HG02759 (cell line): ENCODE data around the gene POLR3B.

Source experiments
- ATAC-seq: cut with Tn5 transposase; IDR thresholded peaks from one replicate; pipeline ENCODE4 v1.9.1; 2021; ENCODE audit warnings: mild to moderate bottlenecking, moderate library complexity; ENCODE audit not compliant: unreplicated experiment

Gene POLR3B

DNA sequence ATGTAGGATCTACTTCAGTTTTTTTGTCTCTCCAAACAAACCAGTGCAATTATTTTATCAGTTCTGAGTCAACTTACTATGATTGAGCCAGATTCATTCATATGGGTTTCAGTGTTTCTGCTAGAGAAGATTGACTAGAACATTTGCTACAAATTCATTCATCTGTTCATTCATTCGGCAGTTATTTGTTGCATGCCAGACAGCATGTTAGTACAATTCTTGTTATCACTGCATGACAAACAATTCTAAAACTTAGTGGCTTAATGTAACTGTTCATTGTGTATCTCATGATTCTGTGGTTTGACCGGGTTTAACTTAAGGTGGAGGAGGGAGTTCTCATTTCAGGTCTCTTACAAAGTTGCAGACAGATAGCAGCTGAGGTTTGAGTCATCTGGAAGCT is 52.3 kb downstream of the POLR3B start:
- no peak for ATAC-seq

DNA sequence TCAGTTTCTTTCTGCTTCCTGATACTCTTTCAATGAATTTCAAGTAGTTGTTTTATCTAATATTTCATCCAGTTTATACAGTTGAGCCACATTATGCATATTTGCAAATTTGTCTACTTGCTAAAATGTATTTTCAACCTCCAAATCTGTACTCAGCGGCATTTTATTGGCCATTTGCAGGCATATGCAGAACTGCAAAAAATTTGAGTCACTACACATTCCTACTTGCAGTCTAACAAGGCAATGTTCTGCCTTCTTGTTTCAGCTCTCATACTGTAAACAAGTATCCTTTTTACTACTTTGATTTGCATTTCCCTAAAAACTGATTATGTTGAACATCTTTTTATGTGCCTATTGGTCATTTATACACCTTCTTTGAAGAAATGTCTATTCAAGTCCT is 55.0 kb downstream of the POLR3B start:
- ATAC-seq = no peak

GRCh38 chr12:106415134-106415533 is 57.6 kb downstream of the POLR3B start:
- ATAC-seq = no peak

DNA sequence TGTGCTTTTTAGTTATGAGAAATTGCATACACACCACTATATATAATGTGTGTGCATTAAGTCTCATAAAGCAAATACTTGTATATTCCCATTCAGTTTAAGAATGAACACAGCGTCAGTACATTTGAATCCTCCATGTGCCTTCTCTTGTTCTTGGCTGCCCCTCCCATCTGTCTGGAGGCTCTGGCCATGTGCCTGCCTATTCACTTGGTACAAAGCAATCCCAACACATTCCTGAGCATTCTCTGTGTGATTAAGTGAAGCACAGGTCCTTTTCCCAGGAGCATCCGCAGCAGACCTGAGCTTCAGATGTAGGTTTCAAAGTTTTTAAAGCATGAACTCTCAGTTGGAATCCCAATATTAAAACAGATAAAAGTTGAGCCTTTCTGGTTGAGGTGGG is 58.7 kb downstream of the POLR3B start:
- ATAC-seq = no peak

DNA sequence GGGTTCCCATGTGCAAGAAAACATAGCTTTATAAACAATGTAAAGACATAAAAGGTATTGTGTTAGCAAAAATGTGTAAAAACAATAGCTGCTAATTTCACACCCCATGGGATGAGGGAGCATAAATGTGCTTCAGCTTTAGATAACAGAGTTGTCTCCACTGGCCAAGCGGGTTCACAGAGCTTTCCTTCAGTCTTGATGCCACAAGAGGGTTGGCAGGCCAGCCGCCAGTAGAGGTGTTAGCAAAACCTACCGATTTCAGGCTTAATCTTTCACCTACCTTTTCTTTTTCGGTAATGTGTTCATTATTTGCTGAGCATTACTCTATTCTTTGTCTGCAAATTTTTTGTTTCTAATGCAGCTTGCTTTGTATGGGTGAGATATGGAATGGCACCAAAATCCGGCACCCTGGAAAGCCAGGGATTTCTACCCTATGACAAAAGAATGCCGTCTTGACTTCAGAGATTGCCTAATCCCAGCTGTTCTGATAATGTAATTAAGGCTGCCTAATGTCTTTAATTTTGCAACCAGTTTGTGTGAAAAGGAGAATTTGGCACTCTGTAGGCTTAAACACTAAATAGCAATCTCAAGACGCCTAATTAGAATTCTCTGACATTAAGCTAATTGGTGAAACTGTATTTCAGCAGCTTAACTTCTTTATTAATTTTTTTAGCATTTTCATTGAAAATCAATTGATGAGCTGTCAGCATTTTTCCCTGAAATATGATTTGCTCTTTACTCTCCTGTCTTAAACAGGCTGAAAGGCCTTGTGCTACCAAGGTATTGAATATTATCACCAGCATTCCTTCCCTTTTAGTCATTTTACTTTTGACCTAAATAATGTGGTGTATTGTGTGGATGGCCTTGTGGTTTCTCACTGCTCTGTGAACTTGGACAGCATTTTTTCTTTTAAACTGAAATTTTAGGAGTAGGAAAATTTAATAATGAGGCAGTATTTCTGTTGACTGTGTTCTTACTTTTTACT is 60.7 kb downstream of the POLR3B start:
- ATAC-seq = no peak

DNA sequence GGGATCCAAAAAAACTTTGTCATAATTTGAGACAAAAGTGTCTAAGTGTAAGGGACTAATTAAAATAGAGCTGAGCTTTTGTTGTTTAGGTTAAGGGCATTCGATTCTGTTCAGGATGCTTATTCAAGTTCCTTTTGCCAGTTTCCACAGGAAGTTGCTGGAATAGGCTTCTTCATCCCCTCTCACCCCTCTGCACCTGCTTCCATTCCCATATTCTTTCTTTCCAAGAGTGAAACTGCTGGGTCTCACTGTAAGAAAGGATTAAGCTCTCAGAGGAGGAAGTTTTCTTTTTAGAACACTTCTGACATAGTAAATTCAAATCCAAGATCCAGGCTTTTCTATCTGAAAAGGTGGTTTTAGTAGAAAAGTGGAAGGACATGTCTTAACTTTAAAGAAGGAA is 61.4 kb downstream of the POLR3B start:
- no peak for ATAC-seq

DNA sequence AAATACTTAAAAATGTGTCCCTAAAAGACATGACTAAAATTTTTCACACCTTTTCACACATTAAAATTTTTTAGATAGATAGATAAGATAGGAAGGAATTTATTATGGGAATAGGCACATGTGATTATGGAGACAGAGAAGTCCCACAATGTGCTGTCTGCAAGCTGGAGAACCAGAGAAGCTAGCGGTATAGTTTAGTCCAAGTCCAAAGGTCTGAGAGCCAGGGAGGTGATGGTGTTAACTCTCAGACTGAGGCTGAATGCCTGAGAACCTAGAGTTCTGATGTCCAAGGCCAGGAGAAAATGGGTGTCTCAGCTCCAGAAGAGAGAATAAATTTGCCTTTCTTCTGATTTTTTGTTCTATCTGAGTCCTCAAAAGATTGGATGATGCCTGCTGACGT is 65.7 kb downstream of the POLR3B start:
- no peak for ATAC-seq

DNA sequence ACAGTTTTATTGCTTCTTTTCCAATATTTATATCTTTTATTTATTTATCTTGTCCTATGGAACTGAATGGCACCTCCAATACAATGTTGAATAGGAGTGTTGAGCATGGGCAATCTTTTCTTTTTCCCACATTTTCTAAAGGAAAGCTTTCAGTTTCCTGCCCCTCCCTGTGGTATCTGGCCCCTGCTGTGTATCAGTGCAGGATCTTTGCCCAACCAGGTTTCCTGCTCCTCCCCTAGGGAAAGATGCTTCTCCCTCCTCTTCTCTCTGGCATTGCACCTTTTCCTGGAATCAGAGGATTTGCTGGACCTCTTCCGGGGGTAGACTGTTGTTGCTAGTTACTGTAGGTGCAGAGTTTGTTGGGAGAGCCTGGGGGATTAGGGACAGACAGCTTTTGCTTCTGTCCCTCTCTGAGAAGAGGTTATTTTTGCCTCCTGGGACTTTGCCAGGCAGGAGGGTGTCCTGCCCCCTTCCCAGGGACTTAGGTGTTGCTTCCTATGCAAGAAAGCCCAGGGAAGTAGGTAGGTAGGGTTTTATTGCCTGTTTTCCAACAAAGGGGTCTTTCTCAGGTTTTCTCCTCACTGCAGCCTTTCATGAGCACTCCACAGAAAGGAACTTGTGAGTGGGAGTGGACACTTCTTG is 67.6 kb downstream of the POLR3B start:
- no peak for ATAC-seq

DNA sequence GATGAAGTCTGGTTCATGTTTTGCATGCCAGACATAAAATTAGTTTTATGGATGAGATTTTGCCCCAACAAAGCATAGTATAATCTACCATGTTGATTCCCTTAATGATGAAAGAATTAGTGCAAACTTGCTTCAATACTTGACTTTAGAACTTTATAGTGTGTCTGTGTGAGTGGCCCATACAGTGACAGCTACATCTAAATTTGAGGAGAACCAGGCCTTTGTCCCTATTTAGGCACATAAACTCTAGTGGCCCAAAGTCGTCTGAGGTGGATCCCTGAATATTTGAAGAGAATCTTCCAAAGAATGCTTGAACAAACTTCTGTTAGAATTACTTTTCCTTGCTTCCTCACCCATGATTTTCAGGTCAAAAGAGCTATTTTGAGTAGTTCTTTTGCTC is 70.4 kb downstream of the POLR3B start:
- ATAC-seq = no peak

GRCh38 chr12:106428384-106428783 is 70.8 kb downstream of the POLR3B start:
- no peak for ATAC-seq

DNA sequence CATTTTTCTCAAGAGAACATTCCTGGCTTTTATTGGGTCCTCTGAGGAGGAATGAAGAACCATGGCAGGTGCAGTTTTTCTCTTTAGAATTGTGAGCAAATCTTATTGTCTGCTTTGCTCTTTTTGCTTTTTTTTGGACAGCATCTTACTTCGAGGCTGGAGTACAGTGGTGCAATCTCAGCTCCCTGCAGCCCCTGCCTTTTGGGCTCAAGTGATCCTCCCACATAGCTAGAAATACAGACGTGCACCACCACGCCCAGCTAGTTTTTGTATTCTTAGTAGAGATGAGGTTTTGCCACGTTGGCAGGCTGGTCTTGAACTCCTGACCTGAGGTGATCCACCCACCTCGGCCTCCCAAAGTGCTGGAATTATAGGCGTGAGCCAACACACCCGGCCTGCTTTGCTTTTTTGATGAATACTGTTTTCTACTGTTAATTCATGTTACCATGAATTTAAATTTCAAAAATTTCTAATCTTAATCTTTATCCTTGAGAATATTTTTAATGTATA is 71.5 kb downstream of the POLR3B start:
- ATAC-seq = no peak

DNA sequence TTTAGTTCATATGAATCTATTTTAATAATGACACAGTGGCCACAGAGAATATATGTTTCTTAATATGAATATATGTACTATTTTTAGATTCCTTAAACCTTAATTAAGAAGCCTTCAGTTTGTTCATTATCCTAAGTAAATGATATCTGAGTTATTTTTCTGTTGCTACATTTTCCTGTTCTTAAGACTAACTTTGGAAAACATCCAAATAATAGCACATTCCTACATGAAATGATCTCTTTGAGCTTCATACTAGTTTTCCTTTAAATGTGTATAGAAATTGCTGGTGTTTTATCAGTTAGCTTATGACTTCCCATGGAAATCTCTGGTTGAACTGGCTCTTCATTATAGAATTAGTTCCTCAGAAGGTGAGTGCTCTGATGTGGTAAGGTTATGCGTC is 72.1 kb downstream of the POLR3B start:
- ATAC-seq = no peak

DNA sequence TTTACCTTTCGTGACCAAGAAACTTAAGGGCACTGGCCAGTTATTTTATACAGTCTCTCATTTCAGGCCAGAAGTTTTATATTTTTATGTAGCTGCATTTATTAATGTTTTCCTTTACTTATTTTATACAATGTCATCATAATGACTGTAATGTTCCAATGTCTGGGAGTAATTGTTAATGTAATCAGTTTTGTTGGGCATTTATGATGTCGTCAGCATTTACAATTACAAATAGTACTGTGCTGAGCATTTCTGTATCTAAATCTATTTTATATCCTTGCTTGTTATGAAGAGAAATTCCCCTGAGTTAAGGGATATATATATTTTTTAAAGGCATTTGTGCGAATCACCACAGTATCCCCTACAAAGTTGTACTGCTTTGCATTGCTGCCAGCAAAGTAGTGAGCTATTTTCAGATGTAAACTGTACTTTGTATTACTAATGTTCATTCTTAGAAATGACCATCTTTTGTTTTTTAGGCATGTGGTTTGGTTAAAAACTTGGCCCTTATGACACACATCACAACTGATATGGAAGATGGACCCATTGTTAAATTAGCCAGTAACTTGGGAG is 74.4 kb downstream of the POLR3B start:
- no peak for ATAC-seq

GRCh38 chr12:106433055-106433454 is 75.5 kb downstream of the POLR3B start:
- ATAC-seq = no peak

DNA sequence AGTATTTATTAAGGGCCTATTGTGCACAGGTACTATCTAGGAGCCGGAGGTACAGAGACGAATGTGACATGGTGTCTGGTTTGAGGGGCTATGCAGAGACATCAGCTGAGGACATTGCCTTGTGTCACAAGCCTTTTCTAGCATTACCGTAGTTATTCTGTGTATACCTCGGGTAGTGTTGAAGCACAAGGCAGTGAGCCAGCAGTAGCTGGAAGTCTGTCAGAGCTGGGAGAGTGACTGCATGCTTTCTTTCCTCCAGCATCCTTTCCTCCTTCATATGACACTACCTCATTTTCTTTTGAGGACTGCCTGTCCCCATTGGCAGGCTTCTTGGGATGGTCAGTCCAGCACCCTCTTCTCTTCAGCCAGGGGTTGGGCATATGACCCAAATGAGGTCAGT is 77.0 kb downstream of the POLR3B start:
- no peak for ATAC-seq

GRCh38 chr12:106436164-106436563 is 78.6 kb downstream of the POLR3B start:
- no peak for ATAC-seq

GRCh38 chr12:106442575-106442974 is 85.0 kb downstream of the POLR3B start:
- no peak for ATAC-seq

- no peak for ATAC-seq
These were observed 87.5 kb downstream of the POLR3B start for GRCh38 chr12:106445053-106445452.

GRCh38 chr12:106445959-106446358 is 88.4 kb downstream of the POLR3B start:
- ATAC-seq = no peak

GRCh38 chr12:106446419-106447092 is 89.0 kb downstream of the POLR3B start:
- no peak for ATAC-seq

- no peak for ATAC-seq
These were observed 94.8 kb downstream of the POLR3B start for GRCh38 chr12:106452309-106452708.
